HG03432 (cell line): ENCODE data around the gene C19orf85.
A peak's percentile ranks its signal among the peaks of the same experiment; 100 is the strongest.

Source experiments
- ATAC-seq: cut with Tn5 transposase; IDR thresholded peaks from one replicate; pipeline ENCODE4 v1.9.1; 2021; ENCODE audit warnings: mild to moderate bottlenecking, moderate library complexity; ENCODE audit not compliant: unreplicated experiment

The C19orf85 gene

DNA sequence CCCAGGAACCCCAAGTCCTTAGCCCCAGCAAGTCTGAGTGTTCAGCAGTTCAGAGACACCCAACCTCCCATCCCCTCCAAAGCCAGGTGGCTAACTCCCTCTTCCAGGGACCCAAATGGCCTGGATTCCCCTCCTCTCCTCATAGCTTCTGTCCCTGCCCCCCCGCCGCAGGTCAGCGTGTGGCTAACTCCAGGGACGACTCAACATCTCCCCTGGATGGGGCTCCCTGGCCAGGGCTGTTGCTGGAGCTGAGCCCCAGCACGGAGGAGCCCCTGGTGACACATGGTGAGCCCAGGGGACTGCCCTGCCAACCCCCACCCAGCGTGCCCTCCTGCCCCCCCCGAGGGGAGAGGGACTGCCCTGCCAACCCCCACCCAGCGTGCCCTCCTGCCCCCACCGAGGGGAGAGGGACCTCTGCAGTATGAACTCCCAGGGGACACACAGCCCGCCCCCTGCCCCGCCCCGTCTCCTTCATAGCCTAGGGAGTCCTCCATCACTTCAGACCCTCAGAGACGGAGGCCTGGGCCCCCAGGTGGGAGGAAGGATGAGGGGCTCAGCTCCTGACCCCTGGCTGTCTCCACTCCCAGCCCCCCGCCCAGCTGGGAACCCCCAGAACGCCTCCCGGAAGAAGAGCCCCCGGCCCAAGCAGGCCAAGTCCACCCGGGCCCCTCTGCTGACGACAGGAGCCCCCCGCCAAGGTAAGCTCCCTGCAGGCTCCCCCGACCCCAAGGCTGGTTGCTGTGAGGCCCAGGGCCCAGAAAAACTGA, 25.3 kb upstream of the C19orf85 start:
- ATAC-seq: no peak

DNA sequence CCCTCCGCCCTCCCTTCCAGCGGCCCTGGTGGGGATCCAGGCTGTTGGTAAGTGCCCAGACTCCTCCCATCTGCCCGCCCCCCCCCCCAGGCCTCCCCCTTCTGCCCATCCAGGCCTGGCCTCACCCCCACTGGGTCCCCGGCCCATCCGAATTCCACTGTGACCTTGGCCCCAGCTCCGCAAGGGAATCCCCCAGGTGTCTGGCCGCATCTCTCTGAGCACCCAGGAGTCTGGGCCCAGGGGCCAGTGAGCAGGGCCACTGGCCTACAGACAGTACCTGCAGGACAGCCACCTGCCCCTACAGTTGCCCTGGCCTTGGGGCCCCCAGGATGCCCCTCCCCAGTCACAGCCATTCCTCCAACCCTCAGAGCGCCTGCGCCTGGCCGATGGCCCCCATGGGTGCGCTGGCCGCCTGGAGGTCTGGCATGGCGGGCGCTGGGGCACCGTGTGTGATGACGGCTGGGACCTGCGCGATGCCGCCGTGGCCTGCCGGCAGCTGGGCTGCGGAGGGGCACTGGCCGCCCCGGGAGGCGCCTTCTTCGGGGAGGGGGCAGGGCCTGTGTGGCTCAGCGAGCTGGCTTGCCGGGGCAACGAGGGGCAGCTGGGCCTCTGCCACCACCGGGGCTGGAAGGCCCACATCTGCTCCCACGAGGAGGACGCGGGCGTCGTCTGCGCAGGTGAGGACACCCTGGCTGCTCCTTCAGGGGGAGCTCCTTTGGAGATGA, 24.6 kb upstream of the C19orf85 start:
- ATAC-seq: no peak

DNA sequence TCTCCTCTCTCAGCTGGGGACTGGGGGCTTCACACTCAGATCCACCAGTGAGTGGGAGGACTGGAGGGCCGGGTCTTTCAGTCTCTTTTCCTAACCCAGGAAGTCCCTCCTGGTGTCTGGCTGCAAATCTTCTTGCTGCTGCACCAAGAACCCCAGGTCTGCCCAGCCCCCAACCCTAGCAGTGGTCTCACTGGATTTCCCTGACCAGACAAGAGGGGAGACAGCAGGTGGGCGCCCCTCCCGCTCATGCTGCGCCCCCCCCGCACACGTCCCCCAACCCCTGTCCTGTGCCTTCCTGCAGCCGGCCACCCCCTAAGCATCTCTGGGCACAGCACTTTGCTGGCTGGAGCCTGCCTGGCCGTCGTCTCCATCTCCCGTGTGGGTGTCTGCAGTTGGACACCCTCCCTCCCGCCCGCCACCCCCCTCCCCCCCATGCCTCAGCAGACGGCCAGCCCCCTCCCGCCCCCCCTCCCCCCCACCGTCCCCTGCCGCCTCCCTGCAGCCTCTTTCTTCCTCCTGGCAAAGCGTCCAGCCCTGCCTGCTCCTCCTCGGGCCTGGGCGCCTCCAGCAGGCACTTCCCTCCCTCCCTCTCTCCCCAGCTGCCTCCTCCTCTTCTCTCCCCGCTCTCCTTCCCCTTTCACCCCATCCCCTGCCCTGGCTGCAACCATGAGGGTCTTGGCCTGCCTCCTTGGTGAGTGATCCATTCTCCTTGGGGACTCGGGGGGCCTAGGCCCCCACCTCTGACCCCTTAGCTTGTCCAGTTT, 23.6 kb upstream of the C19orf85 start, which contains the start of gene SSC5D:
TSS of gene SSC5D (plus strand) at position 513 of the 764 bp plus-strand sequence. CDS start at position 667, 154 bp downstream.
- ATAC-seq: no peak

DNA sequence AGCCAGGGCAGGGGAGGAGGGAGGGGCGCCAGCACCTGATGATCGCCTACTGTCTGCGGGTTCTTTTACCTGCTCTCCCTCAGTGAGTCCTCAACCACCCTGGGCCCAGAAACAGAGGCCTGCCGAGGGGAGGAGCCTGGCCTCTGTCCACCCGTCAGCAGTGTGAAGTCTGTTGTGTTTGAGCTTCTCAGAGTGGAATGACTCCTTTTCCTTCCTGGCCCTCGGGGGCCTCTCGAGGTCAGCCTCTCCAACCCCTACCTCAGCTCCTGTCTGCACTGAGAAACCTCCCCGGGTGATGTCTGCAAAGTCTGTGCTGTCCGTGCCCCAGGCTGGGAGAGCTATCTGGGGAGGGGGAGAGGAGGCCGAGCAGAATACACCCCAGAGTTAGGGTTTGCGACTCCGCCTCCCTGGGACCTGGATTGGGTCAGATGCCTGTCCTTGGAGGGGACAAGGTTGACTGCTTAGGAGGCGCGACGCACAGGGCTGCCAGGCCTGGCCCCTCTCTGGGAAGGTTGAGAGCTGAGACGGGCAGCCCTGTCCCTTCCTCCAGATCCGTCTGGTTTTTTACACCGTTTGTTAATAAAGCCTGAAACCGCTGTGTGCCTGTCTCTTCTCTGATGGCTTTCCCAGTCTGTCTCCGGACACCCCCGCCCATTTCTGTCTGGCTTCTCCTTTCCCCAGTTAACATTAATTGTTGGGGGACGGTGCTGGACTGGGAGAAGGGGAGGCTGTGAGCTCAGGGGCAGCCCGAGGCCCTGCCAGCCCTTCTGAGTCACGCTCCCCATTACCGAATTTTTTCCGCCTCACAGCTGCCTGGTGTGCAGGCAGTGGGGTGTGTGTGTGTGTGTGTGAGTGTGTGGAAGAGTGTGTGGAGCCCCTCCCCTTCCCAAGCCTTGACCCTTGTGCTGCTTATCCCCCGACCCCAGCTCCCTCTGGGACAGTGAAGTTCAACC, 22.7 kb upstream of the C19orf85 start:
- no peak for ATAC-seq

DNA sequence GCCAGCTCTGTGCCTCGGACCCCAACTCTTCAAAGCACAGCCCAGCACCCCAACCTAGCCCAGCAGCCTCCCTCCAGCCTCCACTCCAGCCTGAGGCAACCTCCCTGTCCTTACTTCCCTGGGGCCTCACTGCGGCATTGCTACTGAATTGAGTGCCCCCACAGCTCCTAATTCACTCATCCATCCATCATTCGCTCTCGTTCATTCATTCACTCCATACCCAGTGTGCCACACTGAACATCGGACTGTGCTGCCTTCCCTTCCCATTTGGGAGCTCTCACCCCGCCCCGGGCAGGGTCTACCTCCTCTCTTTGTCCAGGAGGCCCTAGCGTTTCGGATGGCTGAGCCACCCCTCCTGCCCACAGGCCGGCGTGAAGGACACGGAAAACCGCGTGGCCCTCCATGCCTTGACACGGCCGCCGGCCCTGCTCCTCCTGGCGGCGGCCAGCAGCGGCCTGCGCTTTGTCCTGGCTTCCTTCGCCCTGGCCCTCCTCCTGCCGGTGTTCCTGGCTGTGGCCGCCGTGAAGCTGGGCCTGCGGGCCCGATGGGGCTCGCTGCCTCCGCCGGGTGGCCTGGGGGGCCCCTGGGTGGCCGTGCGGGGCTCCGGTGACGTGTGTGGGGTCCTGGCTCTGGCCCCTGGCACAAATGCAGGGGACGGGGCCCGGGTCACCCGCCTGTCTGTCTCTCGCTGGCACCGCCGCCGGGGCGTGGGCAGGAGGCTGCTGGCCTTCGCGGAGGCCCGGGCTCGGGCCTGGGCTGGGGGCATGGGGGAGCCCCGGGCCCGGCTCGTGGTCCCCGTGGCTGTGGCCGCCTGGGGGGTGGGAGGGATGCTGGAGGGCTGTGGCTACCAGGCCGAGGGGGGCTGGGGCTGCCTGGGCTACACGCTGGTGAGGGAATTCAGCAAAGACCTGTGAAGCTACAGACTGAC, 21.8 kb upstream of the C19orf85 start:
- ATAC-seq: no peak

DNA sequence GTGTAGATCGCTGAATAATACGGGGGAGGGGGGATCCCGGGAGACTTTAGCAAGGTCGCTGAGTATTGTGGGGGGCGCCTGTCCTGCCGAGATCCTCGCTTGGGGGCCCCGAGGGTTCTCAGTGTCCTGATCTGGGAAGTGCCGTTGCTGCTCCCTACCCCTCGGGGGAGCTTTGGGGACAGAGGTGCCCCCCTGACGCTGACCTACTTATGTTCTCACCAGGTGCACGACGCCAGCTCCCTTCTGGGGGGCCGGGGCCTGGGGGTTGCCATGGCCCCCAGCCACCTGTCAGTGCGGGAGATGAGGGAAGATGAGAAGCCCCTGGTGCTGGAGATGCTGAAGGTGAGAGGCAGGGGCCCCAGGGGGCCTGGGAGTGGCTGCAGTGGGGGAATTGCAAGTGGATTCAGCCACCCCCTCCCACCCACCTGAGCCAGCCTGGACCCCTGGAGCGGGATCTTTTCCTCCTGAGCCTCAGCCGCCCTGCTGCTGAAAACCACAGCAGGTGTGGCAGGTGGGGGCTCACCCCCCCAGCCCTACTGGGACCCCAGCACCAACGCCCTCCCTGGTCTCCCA, 21.0 kb upstream of the C19orf85 start:
- ATAC-seq: no peak

DNA sequence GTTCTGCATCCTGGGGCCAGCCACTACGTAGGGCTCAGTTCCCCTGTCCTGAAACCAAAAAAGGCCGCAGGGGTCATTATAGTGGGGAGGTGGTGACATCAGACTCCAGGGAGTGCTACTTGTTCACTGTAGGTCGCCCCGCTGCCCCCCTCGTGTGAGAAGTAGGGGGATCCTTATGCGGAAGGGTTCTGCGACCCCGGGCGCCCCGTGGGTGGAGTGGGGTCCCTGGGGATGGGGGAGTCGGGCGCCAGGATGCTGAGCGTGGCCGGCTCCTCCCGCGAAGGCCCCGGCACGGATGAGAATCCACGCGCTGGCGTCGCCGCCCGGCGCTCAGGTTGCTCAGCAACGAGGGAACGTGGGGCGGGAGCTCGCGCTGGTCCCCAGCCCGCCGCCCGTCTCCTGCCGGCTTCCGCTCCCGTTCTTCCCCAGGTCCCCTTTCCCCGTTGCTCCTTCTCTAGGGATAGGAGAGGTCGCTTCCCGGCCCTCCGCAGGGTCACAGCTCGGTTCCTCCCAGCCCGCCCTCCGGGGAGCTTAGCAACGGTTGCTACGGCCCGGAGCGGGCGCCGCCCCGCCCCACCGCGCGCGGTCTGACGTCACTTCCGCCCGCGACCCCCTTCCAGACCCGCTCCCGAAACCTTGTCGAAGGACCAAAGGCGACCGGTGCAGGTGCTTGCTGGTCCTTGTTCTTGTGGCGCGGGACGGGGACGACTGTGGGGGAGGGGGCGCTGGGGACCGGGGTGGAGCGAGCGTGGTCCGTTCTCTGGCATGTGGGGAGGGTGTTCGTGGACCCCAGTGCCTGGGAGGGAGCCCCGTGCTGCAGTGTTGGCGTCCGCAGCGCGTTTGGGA, 20.3 kb upstream of the C19orf85 start, which contains the start of gene NAT14:
TSS of gene NAT14 (plus strand) at position 596 of the 846 bp plus-strand sequence. CDS start 521 bp downstream, outside the sequence.
- ATAC-seq: peak; percentile 66

DNA sequence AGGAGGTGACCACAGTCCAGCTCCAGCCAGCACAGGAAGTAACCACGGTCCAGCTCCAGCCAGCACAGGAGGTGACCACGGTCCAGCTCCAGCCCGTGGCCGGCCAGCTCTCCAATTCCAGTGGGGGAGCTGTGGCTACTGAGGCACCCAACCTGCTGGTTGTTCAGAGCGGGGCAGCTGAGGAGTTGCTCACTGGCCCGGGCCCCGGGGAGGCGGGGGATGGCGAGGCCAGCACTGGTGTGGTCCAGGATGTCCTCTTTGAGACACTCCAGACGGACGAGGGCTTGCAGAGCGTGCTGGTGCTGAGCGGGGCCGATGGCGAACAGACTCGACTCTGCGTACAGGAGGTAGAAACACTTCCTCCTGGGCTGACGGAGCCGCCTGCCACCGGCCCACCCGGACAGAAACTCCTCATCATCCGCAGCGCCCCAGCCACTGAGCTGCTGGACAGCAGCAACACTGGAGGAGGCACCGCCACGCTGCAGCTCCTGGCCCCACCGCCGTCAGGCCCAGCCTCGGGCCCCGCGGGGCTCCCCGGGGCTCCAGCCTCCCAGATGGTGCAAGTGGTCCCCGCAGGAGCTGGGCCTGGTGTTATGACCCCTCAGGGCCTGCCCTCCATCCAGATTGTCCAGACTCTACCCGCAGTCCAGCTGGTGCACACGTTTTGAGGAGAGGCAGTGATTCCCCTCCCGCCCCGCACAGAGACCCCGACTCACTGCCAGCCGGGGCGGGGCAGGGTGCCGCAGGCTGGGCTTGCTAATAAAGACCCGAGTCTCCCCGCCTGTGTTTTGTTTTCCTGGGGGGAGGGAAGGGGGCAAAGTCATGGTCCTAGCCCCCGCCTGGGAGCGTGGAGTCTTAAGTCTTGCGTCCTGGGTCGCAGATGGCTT, 19.4 kb upstream of the C19orf85 start:
- no peak for ATAC-seq

DNA sequence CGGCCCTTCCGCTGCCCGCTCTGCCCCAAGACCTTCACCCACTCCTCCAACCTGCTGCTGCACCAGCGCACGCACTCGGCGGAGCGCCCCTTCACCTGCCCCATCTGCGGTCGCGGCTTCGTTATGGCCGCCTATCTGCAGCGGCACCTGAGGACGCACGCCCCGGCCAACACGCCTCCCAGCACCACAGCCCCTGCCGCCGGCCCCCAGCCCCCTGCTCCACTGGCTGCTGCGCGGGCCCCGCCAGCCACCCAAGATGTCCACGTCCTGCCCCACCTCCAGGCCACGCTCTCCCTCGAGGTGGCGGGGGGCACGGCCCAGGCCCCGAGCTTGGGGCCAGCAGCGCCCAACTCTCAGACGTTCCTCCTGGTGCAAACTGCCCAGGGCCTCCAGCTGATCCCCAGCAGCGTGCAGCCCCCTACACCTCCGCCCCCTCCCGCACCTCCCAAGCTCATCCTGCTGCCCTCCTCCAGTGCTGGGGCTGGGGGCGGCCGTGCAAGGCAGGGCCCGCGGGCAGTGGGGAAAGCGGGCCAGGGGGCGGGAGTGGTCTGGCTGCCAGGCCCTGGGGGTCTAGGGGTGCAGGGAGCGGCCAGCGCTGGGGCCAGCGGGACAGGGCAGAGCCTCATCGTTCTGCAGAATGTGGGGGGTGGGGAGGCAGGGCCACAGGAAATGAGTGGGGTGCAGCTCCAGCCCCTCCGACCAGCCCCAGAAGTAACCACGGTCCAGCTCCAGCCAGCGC, 18.6 kb upstream of the C19orf85 start:
- no peak for ATAC-seq

DNA sequence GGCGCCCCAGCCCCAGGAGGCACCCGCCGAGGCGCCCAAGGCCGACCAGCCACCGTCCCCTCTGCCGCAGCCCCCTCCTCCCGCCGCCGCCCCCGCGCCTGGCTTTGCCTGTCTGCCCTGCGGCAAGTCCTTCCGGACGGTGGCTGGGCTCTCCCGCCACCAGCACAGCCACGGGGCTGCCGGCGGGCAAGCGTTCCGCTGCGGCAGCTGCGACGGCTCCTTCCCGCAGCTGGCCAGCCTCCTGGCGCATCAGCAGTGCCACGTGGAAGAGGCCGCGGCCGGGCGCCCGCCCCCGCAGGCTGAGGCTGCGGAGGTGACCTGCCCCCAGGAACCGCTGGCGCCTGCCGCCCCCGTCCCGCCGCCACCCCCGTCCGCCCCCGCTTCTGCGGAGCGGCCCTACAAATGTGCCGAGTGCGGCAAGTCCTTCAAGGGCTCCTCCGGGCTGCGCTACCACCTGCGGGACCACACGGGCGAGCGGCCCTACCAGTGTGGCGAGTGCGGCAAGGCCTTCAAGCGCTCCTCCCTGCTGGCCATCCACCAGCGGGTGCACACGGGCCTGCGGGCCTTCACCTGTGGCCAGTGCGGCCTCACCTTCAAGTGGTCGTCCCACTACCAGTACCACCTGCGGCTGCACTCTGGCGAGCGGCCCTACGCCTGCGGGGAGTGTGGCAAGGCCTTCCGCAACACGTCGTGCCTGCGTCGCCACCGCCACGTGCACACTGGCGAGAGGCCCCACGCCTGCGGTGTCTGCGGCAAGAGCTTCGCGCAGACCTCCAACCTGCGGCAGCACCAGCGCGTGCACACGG, 17.8 kb upstream of the C19orf85 start:
- ATAC-seq: no peak

DNA sequence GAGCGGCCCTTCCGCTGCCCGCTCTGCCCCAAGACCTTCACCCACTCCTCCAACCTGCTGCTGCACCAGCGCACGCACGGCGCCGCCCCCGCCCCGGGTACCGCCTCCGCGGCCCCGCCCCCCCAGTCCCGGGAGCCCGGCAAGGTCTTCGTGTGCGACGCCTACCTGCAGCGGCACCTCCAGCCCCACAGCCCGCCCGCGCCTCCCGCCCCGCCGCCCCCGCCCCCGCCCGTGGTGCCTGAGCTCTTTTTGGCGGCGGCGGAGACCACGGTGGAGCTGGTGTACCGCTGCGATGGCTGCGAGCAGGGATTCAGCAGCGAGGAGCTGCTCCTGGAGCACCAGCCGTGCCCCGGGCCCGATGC, 17.2 kb upstream of the C19orf85 start:
- no peak for ATAC-seq

DNA sequence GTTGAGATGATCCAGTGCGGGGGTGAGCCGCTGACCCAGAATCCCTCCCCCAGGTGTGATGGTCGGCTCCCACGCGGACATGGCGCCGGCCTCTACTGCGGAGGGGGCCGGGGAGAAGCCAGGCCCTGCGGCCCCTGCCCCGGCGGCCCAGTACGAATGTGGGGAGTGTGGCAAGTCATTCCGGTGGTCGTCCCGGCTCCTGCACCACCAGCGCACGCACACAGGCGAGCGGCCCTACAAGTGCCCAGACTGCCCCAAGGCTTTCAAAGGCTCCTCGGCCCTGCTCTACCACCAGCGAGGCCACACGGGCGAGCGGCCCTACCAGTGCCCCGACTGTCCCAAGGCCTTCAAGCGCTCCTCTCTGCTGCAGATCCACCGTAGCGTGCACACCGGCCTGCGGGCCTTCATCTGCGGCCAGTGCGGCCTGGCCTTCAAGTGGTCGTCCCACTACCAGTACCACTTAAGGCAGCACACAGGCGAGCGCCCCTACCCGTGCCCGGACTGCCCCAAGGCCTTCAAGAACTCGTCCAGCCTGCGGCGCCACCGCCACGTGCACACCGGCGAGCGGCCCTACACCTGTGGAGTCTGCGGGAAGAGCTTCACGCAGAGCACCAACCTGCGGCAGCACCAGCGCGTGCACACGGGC, 16.7 kb upstream of the C19orf85 start:
- no peak for ATAC-seq

DNA sequence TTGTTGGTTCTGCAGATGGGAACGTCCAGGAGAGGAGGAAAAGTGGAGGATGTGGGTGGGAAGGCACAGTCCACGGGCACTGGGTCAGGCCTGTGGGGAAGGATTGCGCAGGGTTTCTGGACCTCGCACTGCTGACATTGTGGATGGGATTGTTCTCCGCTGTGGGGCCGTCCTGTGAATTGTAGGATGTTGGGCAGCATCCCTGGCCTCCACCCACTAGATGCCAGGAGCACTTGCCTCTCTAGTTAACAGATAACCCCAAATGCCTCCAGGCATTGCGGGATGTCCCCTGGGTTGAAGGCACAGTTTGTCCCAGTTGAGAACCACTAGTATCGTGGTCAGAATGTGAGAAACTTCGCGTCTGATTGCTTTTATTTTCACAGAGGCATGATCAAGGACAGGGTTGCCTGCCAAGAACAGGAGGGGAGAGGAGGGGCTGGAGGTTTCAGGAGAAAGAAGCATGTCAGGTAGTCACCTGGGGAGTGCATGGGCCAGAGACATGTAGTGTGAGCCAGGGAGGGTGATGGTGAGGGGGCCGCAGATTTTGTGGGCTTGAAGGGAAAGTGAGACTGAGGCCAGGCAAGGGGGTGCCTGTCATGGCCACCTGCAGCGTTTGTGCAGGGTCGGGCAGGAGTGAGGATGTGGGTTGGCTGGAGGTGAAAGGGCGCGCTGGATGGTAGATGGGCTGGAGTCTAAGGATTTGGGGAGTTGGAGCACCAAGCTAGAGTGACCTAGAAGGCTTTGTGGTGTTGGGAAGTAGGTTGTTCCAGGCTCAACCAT, 15.1 kb upstream of the C19orf85 start:
- no peak for ATAC-seq

DNA sequence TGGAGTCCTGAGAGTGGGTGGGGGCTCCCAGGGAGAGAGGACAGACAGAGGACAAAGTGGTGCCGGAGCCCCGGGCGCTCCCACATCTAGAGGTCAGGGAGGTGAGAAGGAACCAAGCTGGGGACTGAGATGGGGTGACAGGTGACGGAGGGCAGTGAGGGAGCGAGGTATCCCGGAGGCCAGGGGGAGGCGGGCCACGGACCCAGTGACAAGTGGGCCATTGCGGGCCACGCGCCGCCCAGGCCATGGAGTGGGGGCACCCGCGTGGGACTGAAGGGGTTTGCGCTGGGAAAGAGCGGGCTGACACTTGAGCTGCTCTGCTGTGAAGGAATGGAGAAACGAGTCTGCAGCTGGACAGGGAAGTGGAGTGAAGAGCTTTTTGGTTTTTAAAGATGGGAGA, 14.5 kb upstream of the C19orf85 start:
- no peak for ATAC-seq
